Measurements from ENCODE around the gene ANKRD12. TPM values are rescaled to one million over a fixed set of nuclear protein-coding genes. Genes with fewer than 3 reads are reported as not detected.

The ANKRD12 gene
- total RNA-seq, 4 donors from 2014 or later, result 43.5 to 59.7 (median 52.7) TPM

- H3K9me3 ChIP-seq, result no peaks in the 10 kb centered on the region
- peaks cover 0 to 19% (median 0%) of the 10 kb centered on the region in 3 donors for H3K36me3 ChIP-seq
- H3K27me3 ChIP-seq, result no peaks in the 10 kb centered on the region
- no peak for TF ChIP-seq CTCF (IDR thresholded peaks at IDR 0.05)
- H3K27ac ChIP-seq, result no peak overlapping the region
- H3K4me3 ChIP-seq, result no peak overlapping the region
- DNase-seq (ENCODE audit: low spot score in 2 of 2), result no peak
- 97 to 100% methylated on average over 2 of the region's 2 CpGs for WGBS, 2 donors
- H3K4me1 ChIP-seq, result peaks cover 0 to 20% (median 3%) of the 10 kb centered on the region in 4 donors
These were observed 56.5 kb downstream of the ANKRD12 start for GRCh38 chr18:9193031-9193430.

- peaks cover 0 to 11% (median 1%) of the 10 kb centered on the region in 4 donors for H3K4me1 ChIP-seq
- no peaks in the 10 kb centered on the region for H3K27me3 ChIP-seq
- 88 to 89% methylated on average over 4 of the region's 4 CpGs for WGBS, 2 donors
- TF ChIP-seq CTCF (IDR thresholded peaks at IDR 0.05) (no peak), EP300 (IDR thresholded peaks at IDR 0.05) (no peak), POLR2A (IDR thresholded peaks at IDR 0.05) (no peak)
- H3K27ac ChIP-seq, result no peak overlapping the region
- DNase-seq (ENCODE audit: low spot score in 2 of 2), result no peak
- H3K9me3 ChIP-seq, result no peaks in the 10 kb centered on the region
- no peak overlapping the region for H3K4me3 ChIP-seq
- H3K36me3 ChIP-seq, result peaks cover 0 to 18% (median 0%) of the 10 kb centered on the region in 3 donors
These were observed 60.0 kb downstream of the ANKRD12 start for GRCh38 chr18:9196568-9196967.

GRCh38 chr18:9199681-9200080 lies 63.1 kb downstream of the ANKRD12 start:
- no peak overlapping the region for H3K27ac ChIP-seq
- H3K9me3 ChIP-seq, result no peaks in the 10 kb centered on the region
- no peak for TF ChIP-seq POLR2A (IDR thresholded peaks at IDR 0.05)
- TF ChIP-seq CTCF (IDR thresholded peaks at IDR 0.05), result no peak
- TF ChIP-seq EP300 (IDR thresholded peaks at IDR 0.05), result no peak
- H3K27me3 ChIP-seq, result no peaks in the 10 kb centered on the region
- H3K36me3 ChIP-seq, result peaks cover 0 to 11% (median 0%) of the 10 kb centered on the region in 3 donors
- H3K4me1 ChIP-seq, result peaks cover 0 to 24% (median 3%) of the 10 kb centered on the region in 4 donors
- no peak overlapping the region for H3K4me3 ChIP-seq
- DNase-seq (ENCODE audit: low spot score in 2 of 2), result no peak

GRCh38 chr18:9201224-9201623 lies 64.6 kb downstream of the ANKRD12 start:
- Histone ChIP-seq H3K27ac (peak overlapping the region in 1 of 4 donors; percentile 56), H3K27me3 (no peaks in the 10 kb centered on the region), H3K9me3 (no peaks in the 10 kb centered on the region), H3K36me3 (peaks cover 0 to 6% (median 0%) of the 10 kb centered on the region in 3 donors), H3K4me3 (no peak overlapping the region), H3K4me1 (peaks cover 0 to 30% (median 3%) of the 10 kb centered on the region in 4 donors)
- TF ChIP-seq POLR2A (IDR thresholded peaks at IDR 0.05) (no peak), EP300 (IDR thresholded peaks at IDR 0.05) (no peak), CTCF (IDR thresholded peaks at IDR 0.05) (no peak)
- no peak for DNase-seq (ENCODE audit: low spot score in 2 of 2)
- 56 to 74% methylated on average over 2 of the region's 2 CpGs for WGBS, 2 donors

- WGBS, 2 donors, result 93 to 96% methylated on average over 5 of the region's 5 CpGs
- H3K27me3 ChIP-seq, result no peaks in the 10 kb centered on the region
- H3K9me3 ChIP-seq, result no peaks in the 10 kb centered on the region
- no peak overlapping the region for H3K27ac ChIP-seq
- H3K36me3 ChIP-seq, result peaks cover 0 to 6% (median 0%) of the 10 kb centered on the region in 3 donors
- no peak overlapping the region for H3K4me3 ChIP-seq
- no peak for TF ChIP-seq CTCF (IDR thresholded peaks at IDR 0.05)
- TF ChIP-seq POLR2A (IDR thresholded peaks at IDR 0.05), result no peak
- TF ChIP-seq EP300 (IDR thresholded peaks at IDR 0.05), result no peak
- DNase-seq (ENCODE audit: low spot score in 2 of 2), result no peak
- peaks cover 0 to 45% (median 3%) of the 10 kb centered on the region in 4 donors for H3K4me1 ChIP-seq
These were observed 68.1 kb downstream of the ANKRD12 start for GRCh38 chr18:9204659-9205058.

Measured in tibial nerve (tissue), 4 donors.